Effector CD4-positive, alpha-beta T cell (primary cell): ENCODE results near the gene LDLRAD1. TPM values are rescaled to one million over a fixed set of nuclear protein-coding genes. Genes with fewer than 3 reads are reported as not detected.
A peak's percentile ranks its signal among the peaks of the same experiment; 100 is the strongest.
"Not testable (repeated sequence)": the region's sequence is repeated elsewhere in the genome, so short reads cannot be mapped to it uniquely, and the experiment has no call there.

ENCODE experiments used
- DNase-seq: peaks from one replicate; pipeline ENCODE4 v3.0.0-alpha.2; 2020
- total RNA-seq: gene quantifications from one replicate; lab custom pipeline; 2026; lab: John Stamatoyannopoulos, UW

Gene LDLRAD1
- not detected for total RNA-seq

- DNase-seq = no peak
Observed at GRCh38 chr1:54017979-54018378, at the start of gene LDLRAD1. TSS of gene LDLRAD1 (minus strand) at chr1:54018186. CDS start at chr1:54018112, 74 bp downstream.

- DNase-seq = no peak
Observed at GRCh38 chr1:54064299-54064698, 46.3 kb upstream of the LDLRAD1 start.

GRCh38 chr1:54054438-54054749 is 36.4 kb upstream of the LDLRAD1 start:
- DNase-seq = no peak

GRCh38 chr1:54053745-54054437 is 35.9 kb upstream of the LDLRAD1 start:
- no peak for DNase-seq

GRCh38 chr1:54052934-54053744 is 35.2 kb upstream of the LDLRAD1 start, which contains the start of the genes TCEANC2 and TMEM59:
TSS of gene TCEANC2 (plus strand) at chr1:54053608. CDS start at chr1:54054423, 815 bp downstream.
TSS of gene TMEM59 (minus strand) at chr1:54053204. CDS start at chr1:54053188, 16 bp downstream.
- peak; percentile 97 for DNase-seq

GRCh38 chr1:54052431-54052933 is 34.5 kb upstream of the LDLRAD1 start:
- DNase-seq = peak; percentile 30

GRCh38 chr1:54051933-54052430 is 34.0 kb upstream of the LDLRAD1 start:
- no peak for DNase-seq

- DNase-seq = not testable (repeated sequence)
Observed at GRCh38 chr1:54050435-54050834, 32.4 kb upstream of the LDLRAD1 start.

GRCh38 chr1:54047384-54048305 is 29.7 kb upstream of the LDLRAD1 start:
- DNase-seq = no peak

GRCh38 chr1:54046671-54047383 is 28.8 kb upstream of the LDLRAD1 start:
- DNase-seq = no peak

GRCh38 chr1:54045496-54045895 is 27.5 kb upstream of the LDLRAD1 start:
- DNase-seq = no peak

GRCh38 chr1:54041806-54042205 is 23.8 kb upstream of the LDLRAD1 start:
- no peak for DNase-seq

- DNase-seq = no peak
Observed at GRCh38 chr1:54037476-54037875, 19.5 kb upstream of the LDLRAD1 start.

- no peak for DNase-seq
Observed at GRCh38 chr1:54028306-54029251, 10.6 kb upstream of the LDLRAD1 start.

GRCh38 chr1:54027848-54028247 is 9.9 kb upstream of the LDLRAD1 start:
- no peak for DNase-seq

GRCh38 chr1:54024811-54025210 is 6.8 kb upstream of the LDLRAD1 start:
- DNase-seq = not testable (repeated sequence)

GRCh38 chr1:54024358-54024757 is 6.4 kb upstream of the LDLRAD1 start:
- DNase-seq = no peak

- not testable (repeated sequence) for DNase-seq
Observed at GRCh38 chr1:54019562-54020176, 1.7 kb upstream of the LDLRAD1 start.

- DNase-seq = no peak
Observed at GRCh38 chr1:54018635-54019034, 649 bp upstream of the LDLRAD1 start.
